HepG2 (cell line): ENCODE data around the gene SYNE2. TPM values are rescaled to one million over a fixed set of nuclear protein-coding genes. Genes with fewer than 3 reads are reported as not detected.

Experiments
- ATAC-seq: fragments of 200-7000 bp; cut with Tn5 transposase; 3 replicates; pipeline ENCODE4 v1.9.1; 2020; ENCODE audit warnings: mild to moderate bottlenecking, moderate library complexity
- BruUV-seq: library from RNA; stranded (reverse); fragments of 400-500 nt; replicated peaks from 2 replicates; lab custom pipeline; 2021; lab: Mats Ljungman, UMichigan
- CTCF ChIA-PET: fragments of 300-600 bp; formaldehyde crosslinking; extraction: SDS; loops from one replicate; lab custom pipeline; 2021; ENCODE audit warnings: low total read pairs, inconsistent platforms, low intra/inter-chr PET ratio; lab: Yijun Ruan, JAX
- POLR2A ChIA-PET: fragments of 350-600 bp; sonication (Branson Sonifier 250); formaldehyde crosslinking; loops from one replicate; lab custom pipeline; 2020; ENCODE audit warnings: antibody characterized with exemption, inconsistent platforms; lab: Yijun Ruan, JAX
- DNase-seq: peaks from one replicate; pipeline ENCODE4 v3.0.0-alpha.2; 2015; ENCODE audit warnings: low spot score
- FAIRE-seq: peaks from 3 replicates; lab custom pipeline; 2011; peaks lifted over from hg19 to GRCh38; lab: Jason Lieb, UNC
- H2AFZ ChIP-seq: one replicate; pipeline ENCODE4 v1.6.1; 2011; ENCODE audit warnings: low read length, inconsistent platforms
- H3K27ac ChIP-seq: fragments of 300-600 bp; 3 replicates; pipeline ENCODE4 v1.8.0; 2011; ENCODE audit warnings: mixed run types, mild to moderate bottlenecking, mixed read lengths, low read length, inconsistent platforms; ENCODE audit not compliant: insufficient read depth; ENCODE audit errors: extremely low read length
- H3K27me3 ChIP-seq, 2 experiments: fragments of 200-600 bp in 1 of 2; 2 replicates in 1 of 2; 3 replicates in 1 of 2; pipeline versions ENCODE4 v1.6.0 to v1.8.0; 2011; ENCODE audit warnings: low read length in 2 of 2, mild to moderate bottlenecking in 2 of 2, moderate library complexity in 2 of 2, inconsistent platforms in 1 of 2; ENCODE audit not compliant: insufficient read depth in 2 of 2, control insufficient read depth in 1 of 2
- H3K36me3 ChIP-seq, 2 experiments: fragments of 200-600 bp in 1 of 2; replicated peaks in 1 of 2; 2 replicates in 1 of 2; 3 replicates in 1 of 2; pipeline versions ENCODE4 v1.5.1 to v1.8.0; 2011; ENCODE audit warnings: low read length in 2 of 2, inconsistent platforms in 1 of 2; ENCODE audit not compliant: insufficient read depth in 2 of 2, control insufficient read depth in 1 of 2
- H3K4me1 ChIP-seq: 2 replicates; pipeline ENCODE4 v1.5.1; 2012; ENCODE audit warnings: low read length, inconsistent platforms; ENCODE audit not compliant: insufficient read depth
- H3K4me2 ChIP-seq: 2 replicates; pipeline ENCODE4 v1.6.0; 2011; ENCODE audit warnings: low read depth, low read length, inconsistent platforms
- H3K4me3 ChIP-seq, 3 experiments: fragments of 200-600 bp in 1 of 3; sonication (generic), shearing (Covaris generic) in 1 of 3; replicated peaks in 1 of 3; 2 replicates each; pipeline ENCODE4 v1.5.1; 2011 to 2016; ENCODE audit warnings: low read length in 3 of 3, inconsistent platforms in 2 of 3, low read depth in 2 of 3, mild to moderate bottlenecking in 2 of 3, control low read depth in 1 of 3, mixed read lengths in 1 of 3; ENCODE audit not compliant: insufficient read depth in 1 of 3
- H3K79me2 ChIP-seq: one replicate; pipeline ENCODE4 v1.6.1; 2011; ENCODE audit warnings: low read length, inconsistent platforms; ENCODE audit not compliant: insufficient read depth
- H3K9ac ChIP-seq: 2 replicates; pipeline ENCODE4 v1.6.0; 2011; ENCODE audit warnings: mild to moderate bottlenecking, low read depth, low read length, inconsistent platforms; ENCODE audit not compliant: insufficient read depth
- H3K9me3 ChIP-seq: 2 replicates; pipeline ENCODE4 v1.5.1; 2012; ENCODE audit warnings: mild to moderate bottlenecking, low read length
- H4K20me1 ChIP-seq: 2 replicates; pipeline ENCODE4 v1.6.0; 2011; ENCODE audit warnings: inconsistent platforms, mild to moderate bottlenecking, low read length, moderate library complexity; ENCODE audit not compliant: insufficient read depth
- HNF4G ChIP-seq, 2 experiments: sonication (generic) in 1 of 2; formaldehyde crosslinking in 1 of 2; IDR thresholded peaks; 2 replicates each; pipeline versions ENCODE4 v1.4.0 to v1.6.1; 2011 to 2020; ENCODE audit warnings: borderline replicate concordance in 2 of 2, low read depth in 2 of 2, mild to moderate bottlenecking in 2 of 2, low read length in 1 of 2, missing genetic modification reagents in 1 of 2, moderate library complexity in 1 of 2
- TCF7L2 ChIP-seq: IDR thresholded peaks from 2 replicates; pipeline ENCODE4 v1.6.1; 2011; ENCODE audit warnings: mild to moderate bottlenecking, low read depth, low read length, moderate library complexity
- TGIF2 ChIP-seq: IDR thresholded peaks from 2 replicates; pipeline ENCODE4 v1.6.1; 2016; ENCODE audit warnings: control low read depth, missing compliant biosample characterization
- ZNF121 ChIP-seq: sonication (generic); formaldehyde crosslinking; IDR thresholded peaks from 2 replicates; pipeline ENCODE4 v1.5.0; 2020; ENCODE audit warnings: mild to moderate bottlenecking, missing genetic modification reagents
- ZNF205 ChIP-seq: IDR thresholded peaks from 2 replicates; pipeline ENCODE4 v1.6.1; 2018; ENCODE audit warnings: missing biosample characterization, missing genetic modification reagents
- ZNF749 ChIP-seq: sonication (generic); formaldehyde crosslinking; IDR thresholded peaks from 2 replicates; pipeline ENCODE4 v1.8.0; 2022; ENCODE audit warnings: mild to moderate bottlenecking, missing genetic modification reagents, moderate library complexity, borderline replicate concordance
- WGBS: methylation state at CpG from one replicate; pipeline ENCODE4 v1.1.6; 2017; ENCODE audit warnings: low lambda C conversion rate; 5-methylcytosine and 5-hydroxymethylcytosine counted together
- in situ Hi-C: cut with HindIII; loops from 2 replicates; pipeline ENCODE4 v1.10.0; 2017; ENCODE audit warnings: low pct_unique_long_range_greater_than_20kb; ENCODE audit not compliant: extremely low pct_ligation_motif_present
- intact Hi-C: fragments of 100-400 bp; cut with micrococcal nuclease; formaldehyde crosslinking; loops from one replicate; pipeline ENCODE4 v1.10.0; 2022; ENCODE audit not compliant: unreplicated experiment
- polyA plus RNA-seq, 8 experiments: library from polyadenylated mRNA; depleted of rRNA in 3 of 8; stranded (reverse) in 7 of 8; unstranded in 1 of 8; fragments of >200 nt; fragmentation: Illumina TruSeq in 4 of 8; extraction: Trizol in 4 of 8; gene quantifications; 2 replicates each; pipeline versions ENCODE4 v1.2.1 to v1.2.3, GENCODE V29; 2011 to 2016; ENCODE audit warnings: low read depth in 4 of 8, missing spikeins in 1 of 8, mixed read lengths in 1 of 8; ENCODE audit not compliant: insufficient read depth in 1 of 8
- total RNA-seq, 5 experiments: library from RNA; depleted of rRNA; stranded (reverse); fragments of >200 nt; fragmentation: Illumina TruSeq; extraction: Trizol; gene quantifications; 2 replicates each; pipeline ENCODE4 v1.2.3, GENCODE V29; 2016; ENCODE audit warnings: low read depth in 1 of 5
- TF ChIP-seq, protein P1 (sequence below): sonication (generic); formaldehyde crosslinking; IDR thresholded peaks from 2 replicates; pipeline ENCODE4 v1.5.1; 2020; ENCODE audit warnings: mild to moderate bottlenecking, missing genetic modification reagents, moderate library complexity

SYNE2 gene
- total and polyA plus RNA-seq, 2 of the 13 experiments (the other 11 are each of a cell fraction or from before 2014, with no cell fraction given), result 6.2 to 13.3 TPM

DNA sequence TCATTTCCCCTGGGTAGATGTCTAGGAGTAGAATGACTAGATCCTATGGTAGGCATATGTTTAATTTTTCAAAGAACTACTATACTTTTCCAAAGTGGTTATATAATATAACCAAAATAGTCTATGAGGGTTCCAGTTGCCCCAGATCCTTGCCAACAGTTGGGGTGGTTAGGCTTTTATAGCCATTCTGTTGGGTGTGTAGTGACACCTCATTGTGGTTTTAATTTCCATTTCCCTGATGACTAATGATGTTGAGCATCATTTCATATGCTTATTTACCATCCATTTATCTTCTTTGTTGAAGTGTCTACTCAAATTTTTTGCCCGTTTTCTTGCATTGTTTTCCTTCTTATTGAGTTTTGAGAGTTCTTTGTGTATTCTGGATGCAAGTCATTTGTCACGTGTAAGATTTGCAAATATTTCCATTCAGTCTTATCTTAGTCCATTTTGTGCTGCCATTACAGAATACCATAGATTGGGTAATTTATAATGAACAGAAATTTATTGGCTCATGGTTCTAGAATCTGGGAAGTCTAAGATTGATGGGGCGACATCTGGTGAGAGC, 4.7 kb downstream of the SYNE2 start:
- H3K27me3 ChIP-seq, result no peaks in the 10 kb centered on the region; a peak in 1 of 5 replicates
- CTCF ChIA-PET, result no interaction called here
- in situ Hi-C loops, result no loop called here
- no peak for DNase-seq
- H3K9me3 ChIP-seq, result no peaks in the 10 kb centered on the region
- intact Hi-C loops, result loop anchor here (10.0 kb wide), 1 partner anchor 137 kb away; no protein-coding TSS in a partner anchor
- H2AFZ ChIP-seq, result no peak overlapping the region
- no peak overlapping the region for H3K4me2 ChIP-seq
- POLR2A ChIA-PET, result no interaction called here
- no peak overlapping the region for H3K4me3 ChIP-seq
- ATAC-seq, result no peak
- no peak overlapping the region for H3K27ac ChIP-seq
- no TSS peak for BruUV-seq
- no peaks in the 10 kb centered on the region for H3K36me3 ChIP-seq
- 89% methylated on average over 3 of the region's 3 CpGs for WGBS
- FAIRE-seq, result no peak
- peaks cover 10% of the 10 kb centered on the region for H3K79me2 ChIP-seq
- H3K4me1 ChIP-seq, result peaks cover 18% of the 10 kb centered on the region
- H4K20me1 ChIP-seq, result no peaks in the 10 kb centered on the region
- H3K9ac ChIP-seq, result no peak overlapping the region
- TF ChIP-seq, protein P1, sequence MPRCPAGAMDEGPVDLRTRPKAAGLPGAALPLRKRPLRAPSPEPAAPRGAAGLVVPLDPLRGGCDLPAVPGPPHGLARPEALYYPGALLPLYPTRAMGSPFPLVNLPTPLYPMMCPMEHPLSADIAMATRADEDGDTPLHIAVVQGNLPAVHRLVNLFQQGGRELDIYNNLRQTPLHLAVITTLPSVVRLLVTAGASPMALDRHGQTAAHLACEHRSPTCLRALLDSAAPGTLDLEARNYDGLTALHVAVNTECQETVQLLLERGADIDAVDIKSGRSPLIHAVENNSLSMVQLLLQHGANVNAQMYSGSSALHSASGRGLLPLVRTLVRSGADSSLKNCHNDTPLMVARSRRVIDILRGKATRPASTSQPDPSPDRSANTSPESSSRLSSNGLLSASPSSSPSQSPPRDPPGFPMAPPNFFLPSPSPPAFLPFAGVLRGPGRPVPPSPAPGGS (CRISPR knock-in tag), result no peak
- TF ChIP-seq TGIF2 (CRISPR knock-in tag) (no peak), ZNF749 (CRISPR knock-in tag) (no peak), ZNF205 (CRISPR knock-in tag) (no peak), TCF7L2 (no peak), ZNF121 (CRISPR knock-in tag) (no peak), HNF4G (IDR thresholded peaks at IDR 0.05; ENCODE audit: borderline replicate concordance, low read depth, low read length) (no peak), HNF4G (CRISPR knock-in tag; IDR thresholded peaks at IDR 0.05; ENCODE audit: borderline replicate concordance, low read depth) (no peak)
